Measurements from ENCODE around the gene GABBR1. TPM values are rescaled to one million over a fixed set of nuclear protein-coding genes. Genes with fewer than 3 reads are reported as not detected.

The GABBR1 gene
- total and polyA plus RNA-seq, 2 donors (not counting 3 experiments of a cell fraction or from before 2014, with no cell fraction given), result 43.6 to 50.8 TPM

DNA sequence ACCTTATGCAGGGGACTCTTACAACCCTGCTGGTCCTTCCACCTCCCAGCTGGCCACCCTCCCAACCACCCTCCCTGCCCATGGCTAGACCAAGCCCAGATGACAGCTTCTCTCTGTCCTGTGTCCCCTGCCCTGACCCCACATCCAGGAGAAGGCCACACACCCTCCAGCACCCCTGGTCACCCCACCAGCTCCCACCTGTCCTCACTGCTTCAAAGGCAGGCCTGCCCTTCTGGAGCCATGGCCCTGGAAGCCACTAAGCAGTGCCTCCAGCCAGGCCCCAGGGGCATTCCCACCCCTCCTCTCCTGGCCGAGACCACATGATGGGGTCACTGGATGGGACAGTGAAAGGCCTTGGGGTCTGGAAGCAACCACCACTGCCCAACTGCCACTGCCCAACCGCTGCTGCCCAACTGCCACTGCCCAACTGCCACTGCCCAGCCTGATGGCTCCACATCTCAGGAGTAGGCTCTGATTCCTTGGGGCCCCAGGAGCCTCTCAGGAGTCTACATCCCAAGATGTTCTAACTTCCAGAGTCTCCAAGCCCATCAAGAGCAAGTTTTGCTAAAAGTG, 103.9 kb downstream of the GABBR1 start:
- dilution Hi-C loops (cut with MboI; ENCODE audit: extremely low pct_ligation_motif_present, low sequenced_read_pairs) (no loop called here), intact Hi-C loops (cut with micrococcal nuclease) (loop anchor here (5.0 kb wide), 1 partner anchor 767 kb away; no protein-coding TSS in a partner anchor)
- H3K9me3 ChIP-seq (replicated peaks; ENCODE audit: control insufficient read depth, insufficient read depth, low read length), result no peaks in the 10 kb centered on the region
- H3K4me2 ChIP-seq (ENCODE audit: insufficient read depth, low read length), result no peak overlapping the region
- POLR2A ChIA-PET, result no interaction called here
- H3K9ac ChIP-seq (replicated peaks; ENCODE audit: extremely low read depth, insufficient read depth, low read length), result no peak overlapping the region
- H4K20me1 ChIP-seq (replicated peaks; ENCODE audit: control insufficient read depth, extremely low read depth, insufficient read depth, low read length), result no peaks in the 10 kb centered on the region
- CTCF ChIA-PET, result no interaction called here
- H3K4me3 ChIP-seq (replicated peaks in 1 of 3; ENCODE audit: insufficient read depth in 1 of 3, low read depth in 1 of 3, low read length in 3 of 3), result no peak overlapping the region
- TF ChIP-seq POLR2A (IDR thresholded peaks at IDR 0.05; ENCODE audit: low read depth, low read length) (no peak), EZH2 (IDR thresholded peaks at IDR 0.05; ENCODE audit: borderline replicate concordance, low read depth, low read length, severe bottlenecking) (no peak)
- no peaks in the 10 kb centered on the region for H3K9me1 ChIP-seq (replicated peaks; ENCODE audit: control insufficient read depth, extremely low read depth, insufficient read depth, low read length)
- no peaks in the 10 kb centered on the region for H3K4me1 ChIP-seq (ENCODE audit: control insufficient read depth, extremely low read depth, insufficient read depth, low read length)
- H3K27ac ChIP-seq (ENCODE audit: insufficient read depth, low read depth, low read length), result no peak overlapping the region
- BruUV-seq (replicated peaks), result no TSS peak
- no peaks in the 10 kb centered on the region for H3K27me3 ChIP-seq (ENCODE audit: control insufficient read depth in 2 of 2, insufficient read depth in 2 of 2, low read length in 2 of 2)
- DNase-seq (ENCODE audit: low read depth, low spot score) (no peak), FAIRE-seq (no peak)
- H3K36me3 ChIP-seq (ENCODE audit: control insufficient read depth in 2 of 2, extremely low read depth in 1 of 2, insufficient read depth in 2 of 2, low read length in 2 of 2), result no peaks in the 10 kb centered on the region
- H3K79me2 ChIP-seq (ENCODE audit: control insufficient read depth, insufficient read depth, low read length), result no peaks in the 10 kb centered on the region
- no peak overlapping the region for H2AFZ ChIP-seq (ENCODE audit: low read depth, low read length)

DNA sequence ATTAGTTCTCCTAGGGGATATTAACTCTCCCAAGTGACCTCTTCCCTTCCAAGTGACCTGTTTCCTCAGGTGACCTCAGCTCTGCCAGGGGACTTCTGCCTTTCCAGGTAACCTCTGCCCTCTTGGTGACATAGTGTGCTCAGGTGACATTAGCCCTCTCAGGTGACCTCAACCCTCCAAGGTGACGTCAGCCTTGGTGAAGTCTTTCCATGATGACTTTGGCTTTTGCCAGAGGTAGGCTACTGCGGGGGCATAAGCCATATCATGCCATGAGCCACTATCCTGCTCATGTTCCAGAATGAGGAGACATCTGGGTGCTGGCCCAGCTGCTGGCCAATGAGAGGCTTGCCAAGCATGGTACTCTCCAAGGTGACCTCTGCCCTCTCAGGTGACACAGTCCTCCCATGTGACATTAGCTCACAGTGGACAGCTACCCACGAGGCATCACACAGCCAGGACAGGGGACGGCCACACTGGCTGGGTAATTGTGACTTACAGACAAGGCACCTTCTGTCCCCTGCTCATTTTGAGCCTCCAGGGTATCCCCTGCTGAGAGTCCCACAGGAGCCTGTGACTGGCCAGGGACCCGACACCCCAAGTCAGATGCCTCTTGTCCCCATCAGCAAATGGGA, 104.6 kb downstream of the GABBR1 start:
- CTCF ChIA-PET, result no interaction called here
- Histone ChIP-seq H3K79me2 (ENCODE audit: control insufficient read depth, insufficient read depth, low read length) (no peaks in the 10 kb centered on the region), H3K9ac (replicated peaks; ENCODE audit: extremely low read depth, insufficient read depth, low read length) (no peak overlapping the region), H3K4me1 (ENCODE audit: control insufficient read depth, extremely low read depth, insufficient read depth, low read length) (no peaks in the 10 kb centered on the region), H2AFZ (ENCODE audit: low read depth, low read length) (no peak overlapping the region), H3K4me2 (ENCODE audit: insufficient read depth, low read length) (no peak overlapping the region), H3K9me1 (replicated peaks; ENCODE audit: control insufficient read depth, extremely low read depth, insufficient read depth, low read length) (no peaks in the 10 kb centered on the region), H3K4me3 (replicated peaks in 1 of 3; ENCODE audit: insufficient read depth in 1 of 3, low read depth in 1 of 3, low read length in 3 of 3) (no peak overlapping the region), H3K27ac (ENCODE audit: insufficient read depth, low read depth, low read length) (no peak overlapping the region), H3K27me3 (ENCODE audit: control insufficient read depth in 2 of 2, insufficient read depth in 2 of 2, low read length in 2 of 2) (no peaks in the 10 kb centered on the region), H4K20me1 (replicated peaks; ENCODE audit: control insufficient read depth, extremely low read depth, insufficient read depth, low read length) (no peaks in the 10 kb centered on the region), H3K9me3 (replicated peaks; ENCODE audit: control insufficient read depth, insufficient read depth, low read length) (no peaks in the 10 kb centered on the region), H3K36me3 (ENCODE audit: control insufficient read depth in 2 of 2, extremely low read depth in 1 of 2, insufficient read depth in 2 of 2, low read length in 2 of 2) (no peaks in the 10 kb centered on the region)
- FAIRE-seq (no peak), DNase-seq (ENCODE audit: low read depth, low spot score) (no peak)
- no TSS peak for BruUV-seq (replicated peaks)
- dilution Hi-C loops (cut with MboI; ENCODE audit: extremely low pct_ligation_motif_present, low sequenced_read_pairs), result no loop called here
- TF ChIP-seq POLR2A (IDR thresholded peaks at IDR 0.05; ENCODE audit: low read depth, low read length), result no peak
- TF ChIP-seq GATA2 (IDR thresholded peaks at IDR 0.05; ENCODE audit: insufficient read depth, insufficient read length, low read depth, low read length), result no peak
- TF ChIP-seq EZH2 (IDR thresholded peaks at IDR 0.05; ENCODE audit: borderline replicate concordance, low read depth, low read length, severe bottlenecking), result no peak
- TF ChIP-seq MYC (IDR thresholded peaks at IDR 0.05; ENCODE audit: low read depth, low read length), result no peak
- TF ChIP-seq, protein P1, sequence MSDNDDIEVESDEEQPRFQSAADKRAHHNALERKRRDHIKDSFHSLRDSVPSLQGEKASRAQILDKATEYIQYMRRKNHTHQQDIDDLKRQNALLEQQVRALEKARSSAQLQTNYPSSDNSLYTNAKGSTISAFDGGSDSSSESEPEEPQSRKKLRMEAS (IDR thresholded peaks at IDR 0.05; ENCODE audit: insufficient read depth, insufficient read length), result no peak
- no peak for TF ChIP-seq POLR2AphosphoS5 (IDR thresholded peaks at IDR 0.05; ENCODE audit: insufficient read depth, low read depth, low read length)
- TF ChIP-seq, protein P2, sequence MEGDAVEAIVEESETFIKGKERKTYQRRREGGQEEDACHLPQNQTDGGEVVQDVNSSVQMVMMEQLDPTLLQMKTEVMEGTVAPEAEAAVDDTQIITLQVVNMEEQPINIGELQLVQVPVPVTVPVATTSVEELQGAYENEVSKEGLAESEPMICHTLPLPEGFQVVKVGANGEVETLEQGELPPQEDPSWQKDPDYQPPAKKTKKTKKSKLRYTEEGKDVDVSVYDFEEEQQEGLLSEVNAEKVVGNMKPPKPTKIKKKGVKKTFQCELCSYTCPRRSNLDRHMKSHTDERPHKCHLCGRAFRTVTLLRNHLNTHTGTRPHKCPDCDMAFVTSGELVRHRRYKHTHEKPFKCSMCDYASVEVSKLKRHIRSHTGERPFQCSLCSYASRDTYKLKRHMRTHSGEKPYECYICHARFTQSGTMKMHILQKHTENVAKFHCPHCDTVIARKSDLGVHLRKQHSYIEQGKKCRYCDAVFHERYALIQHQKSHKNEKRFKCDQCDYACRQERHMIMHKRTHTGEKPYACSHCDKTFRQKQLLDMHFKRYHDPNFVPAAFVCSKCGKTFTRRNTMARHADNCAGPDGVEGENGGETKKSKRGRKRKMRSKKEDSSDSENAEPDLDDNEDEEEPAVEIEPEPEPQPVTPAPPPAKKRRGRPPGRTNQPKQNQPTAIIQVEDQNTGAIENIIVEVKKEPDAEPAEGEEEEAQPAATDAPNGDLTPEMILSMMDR (IDR thresholded peaks at IDR 0.05; ENCODE audit: extremely low read depth in 1 of 2, insufficient read depth in 1 of 2, low read depth in 1 of 2, low read length in 2 of 2), result no peak
- no peak for TF ChIP-seq FOS (IDR thresholded peaks at IDR 0.05; ENCODE audit: borderline replicate concordance, insufficient read depth, low read length)
- TF ChIP-seq JUN (IDR thresholded peaks at IDR 0.05; ENCODE audit: borderline replicate concordance, insufficient read depth, insufficient read length, low read depth), result no peak
- POLR2A ChIA-PET, result no interaction called here
- intact Hi-C loops (cut with micrococcal nuclease), result loop anchor here (5.0 kb wide), 1 partner anchor 766 kb away; no protein-coding TSS in a partner anchor

All from endothelial cell of umbilical vein (primary cell).